HG02943 (cell line): ENCODE results near the gene LONP2.
"Not testable (repeated sequence)": the region's sequence is repeated elsewhere in the genome, so short reads cannot be mapped to it uniquely, and the experiment has no call there.

ENCODE experiments used
- ATAC-seq: cut with Tn5 transposase; IDR thresholded peaks from one replicate; pipeline ENCODE4 v1.9.1; 2021; ENCODE audit warnings: mild to moderate bottlenecking, low read depth, moderate library complexity; ENCODE audit not compliant: unreplicated experiment

Gene LONP2

DNA sequence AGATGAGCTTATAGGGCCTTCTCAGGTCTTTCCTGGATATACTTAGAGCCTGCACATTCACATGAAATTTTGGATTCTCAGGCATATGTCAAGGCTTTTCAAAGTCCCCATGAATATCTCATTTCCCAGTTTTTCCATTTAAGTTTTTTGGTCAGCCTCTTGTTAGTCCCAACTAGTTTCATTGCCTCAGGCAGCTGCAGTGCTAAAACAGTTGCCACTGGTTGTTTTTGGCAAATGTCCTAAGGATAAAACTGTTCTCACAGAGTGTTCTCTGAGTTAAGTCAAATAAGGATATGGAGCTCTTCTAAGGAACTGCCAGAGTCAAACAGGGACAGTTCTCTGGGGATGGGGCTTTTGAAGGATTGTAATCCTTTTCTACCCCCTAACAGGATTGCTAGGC is 43.1 kb downstream of the LONP2 start:
- no peak for ATAC-seq

- ATAC-seq = no peak
Measured at GRCh38 chr16:48291303-48291702, 47.2 kb downstream of the LONP2 start.

DNA sequence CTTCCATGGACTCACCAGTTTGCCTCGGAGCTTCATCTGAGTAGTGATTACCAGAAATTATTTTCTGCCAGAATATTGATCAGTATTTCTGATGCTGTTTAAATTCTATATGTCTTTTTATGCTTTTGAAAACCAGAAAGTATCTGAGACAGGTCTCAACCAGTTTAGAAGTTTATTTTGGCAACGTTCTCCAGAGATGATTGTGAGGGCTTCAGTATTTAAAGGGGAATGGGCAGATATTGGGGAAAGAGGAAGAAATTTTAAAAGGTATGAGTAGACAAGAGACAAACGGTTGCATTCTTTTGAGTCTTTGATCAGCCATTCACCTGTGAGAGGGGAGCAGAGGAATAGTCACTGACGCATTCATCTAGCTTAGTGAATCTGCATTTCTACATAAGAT is 47.7 kb downstream of the LONP2 start:
- ATAC-seq = no peak

GRCh38 chr16:48292452-48292851 is 48.4 kb downstream of the LONP2 start:
- no peak for ATAC-seq

- ATAC-seq = no peak
Measured at GRCh38 chr16:48294724-48295123, 50.6 kb downstream of the LONP2 start.

GRCh38 chr16:48295488-48296281 is 51.6 kb downstream of the LONP2 start:
- ATAC-seq = no peak

- no peak for ATAC-seq
Measured at GRCh38 chr16:48299471-48299870, 55.4 kb downstream of the LONP2 start.

DNA sequence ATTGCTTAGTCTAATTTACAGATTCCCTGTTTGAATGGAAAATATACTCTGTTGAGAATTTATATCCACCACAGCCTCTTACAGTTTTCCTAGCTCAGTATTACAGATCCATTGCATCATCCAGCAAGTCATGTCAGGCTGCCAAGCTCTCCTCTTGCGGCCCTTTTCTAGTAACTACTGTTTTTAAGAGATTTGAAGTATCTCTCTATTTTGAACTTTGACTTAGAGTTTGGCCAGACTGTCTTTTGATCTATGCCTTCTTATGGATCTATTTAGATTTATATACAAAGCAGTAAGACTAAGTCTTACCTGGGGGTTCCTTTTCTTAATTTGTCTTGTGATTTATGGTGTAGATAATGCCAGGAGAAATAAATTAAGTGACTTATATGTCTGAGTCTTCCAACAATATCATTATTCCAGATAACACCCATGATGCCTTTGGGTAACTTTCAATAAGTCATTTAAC is 56.3 kb downstream of the LONP2 start:
- no peak for ATAC-seq

GRCh38 chr16:48308535-48308934 is 64.4 kb downstream of the LONP2 start:
- no peak for ATAC-seq

DNA sequence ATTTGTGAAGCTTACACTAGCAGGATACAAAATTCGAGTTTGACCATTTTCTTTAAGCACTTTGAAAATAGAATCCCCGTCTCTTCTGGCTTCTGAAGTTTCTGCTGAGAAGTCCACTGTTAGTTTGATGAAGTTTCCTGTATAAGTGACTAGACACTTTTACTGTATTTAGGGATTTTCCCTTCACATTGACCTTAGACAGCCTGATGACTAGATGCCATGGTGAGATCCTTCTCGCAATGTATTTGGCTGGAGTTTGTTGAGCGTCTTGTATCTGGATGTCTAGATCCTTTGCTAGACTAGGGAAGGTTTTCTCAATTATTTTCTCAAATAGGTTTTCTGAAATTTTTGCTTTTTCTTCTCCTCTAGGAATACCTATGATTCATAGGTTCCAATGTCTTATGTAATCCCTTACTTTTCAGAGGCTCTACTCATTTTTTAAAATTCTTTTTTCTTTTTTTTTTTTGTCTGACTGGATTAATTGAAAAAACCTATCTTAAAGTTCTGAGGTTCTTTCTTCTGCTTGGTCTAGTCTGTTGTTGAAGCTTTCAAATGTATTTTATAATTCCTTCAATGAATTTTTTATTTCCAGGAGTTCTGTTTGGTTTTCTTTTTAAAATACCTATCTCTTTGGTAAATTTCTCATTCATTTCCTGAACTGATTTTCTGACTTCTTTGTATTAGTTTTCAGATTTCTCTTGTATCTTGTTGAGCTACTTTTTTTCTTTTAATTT is 67.0 kb downstream of the LONP2 start:
- ATAC-seq = no peak

GRCh38 chr16:48313905-48314304 is 69.8 kb downstream of the LONP2 start:
- not testable (repeated sequence) for ATAC-seq

DNA sequence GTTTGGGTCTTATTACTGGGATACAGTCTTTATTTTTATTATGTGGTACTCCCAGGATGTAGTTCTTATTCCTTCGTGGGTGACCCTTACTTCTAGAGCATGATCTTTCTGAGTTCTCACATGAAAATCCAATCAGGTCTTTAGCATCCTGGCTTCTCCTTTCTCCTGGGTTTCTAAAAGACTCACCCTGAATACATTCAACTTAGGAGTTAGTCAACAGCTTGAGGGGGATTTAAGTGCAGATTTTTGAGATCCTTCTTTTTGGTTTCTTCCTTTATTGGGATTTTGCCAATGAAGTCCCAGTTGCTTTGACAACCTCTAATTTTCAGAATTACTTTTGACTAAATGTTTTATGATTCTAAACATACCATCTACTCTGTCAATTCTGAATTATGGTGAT is 72.9 kb downstream of the LONP2 start:
- no peak for ATAC-seq

GRCh38 chr16:48317614-48318315 is 73.7 kb downstream of the LONP2 start:
- no peak for ATAC-seq

DNA sequence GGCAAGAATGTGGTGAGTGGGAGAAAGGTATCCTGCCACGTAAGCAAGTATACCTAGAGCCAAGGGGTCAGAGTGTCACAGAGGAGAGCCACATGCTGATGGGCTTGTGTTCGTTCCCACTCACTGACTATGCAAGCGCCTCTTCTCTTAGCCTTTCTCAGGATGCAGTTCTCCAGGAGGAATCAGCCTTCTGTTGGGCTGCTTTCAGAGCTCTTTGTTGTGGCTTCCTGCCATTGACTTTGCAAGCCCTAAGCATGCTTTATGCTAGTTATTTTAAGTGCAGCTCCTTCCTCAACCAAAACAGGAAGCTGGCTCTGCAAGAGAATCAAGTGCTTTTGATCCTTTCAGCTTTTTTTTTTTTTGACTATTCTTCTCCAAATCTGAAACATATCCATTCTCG is 74.5 kb downstream of the LONP2 start:
- no peak for ATAC-seq

DNA sequence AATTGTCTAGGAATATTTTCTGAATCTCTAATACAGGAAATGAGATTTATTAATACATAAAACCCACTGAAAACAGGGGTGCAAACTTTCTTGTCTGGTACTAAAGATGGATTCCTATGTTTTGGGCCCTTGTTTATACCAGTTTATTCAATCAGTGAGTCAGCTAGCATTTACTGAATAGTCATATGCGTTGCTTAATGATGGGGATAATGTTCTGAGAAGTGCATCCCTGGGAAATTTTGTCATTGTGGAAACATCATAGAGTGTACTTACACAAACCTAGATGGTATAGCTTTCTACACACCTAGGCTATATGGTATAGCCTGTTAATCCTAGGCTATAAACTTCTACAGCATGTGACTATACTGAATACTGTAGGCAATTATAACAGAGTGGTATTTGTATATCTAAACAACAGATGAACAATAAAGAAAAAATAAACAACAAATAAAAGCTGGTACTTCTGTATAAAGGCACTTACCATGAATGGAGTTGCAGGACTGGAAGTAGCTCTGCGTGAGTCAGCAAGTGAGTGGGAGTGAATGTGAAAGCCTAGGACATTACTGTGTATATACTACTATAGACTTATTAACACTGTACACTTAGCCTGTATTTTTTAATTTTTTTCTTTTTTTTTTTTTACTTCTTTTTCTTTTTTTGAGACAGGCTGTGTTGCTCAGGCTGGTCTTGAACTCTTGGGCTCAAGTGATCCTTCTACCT is 77.4 kb downstream of the LONP2 start:
- ATAC-seq = no peak

GRCh38 chr16:48323783-48324775 is 80.0 kb downstream of the LONP2 start:
- no peak for ATAC-seq

DNA sequence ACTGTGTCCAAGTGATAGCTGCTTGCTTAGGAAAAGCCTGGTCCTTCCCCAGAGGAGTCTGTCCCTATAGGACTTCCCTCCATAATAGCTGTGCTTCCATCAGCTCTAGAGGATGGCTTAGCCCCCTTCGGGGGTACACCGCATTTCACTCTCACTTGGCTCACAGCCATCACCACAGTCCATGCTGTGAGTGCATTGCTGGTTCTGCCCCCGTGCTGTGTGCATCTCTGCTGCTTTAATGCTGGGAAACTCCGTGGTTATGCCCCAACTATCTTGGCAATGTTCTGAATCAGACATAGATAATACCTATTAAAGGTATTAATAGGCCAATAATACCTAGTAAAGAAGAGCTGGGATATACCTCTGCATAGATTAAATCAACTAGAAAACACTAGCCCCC is 82.8 kb downstream of the LONP2 start:
- no peak for ATAC-seq

- no peak for ATAC-seq
Measured at GRCh38 chr16:48329138-48329537, 85.0 kb downstream of the LONP2 start.

DNA sequence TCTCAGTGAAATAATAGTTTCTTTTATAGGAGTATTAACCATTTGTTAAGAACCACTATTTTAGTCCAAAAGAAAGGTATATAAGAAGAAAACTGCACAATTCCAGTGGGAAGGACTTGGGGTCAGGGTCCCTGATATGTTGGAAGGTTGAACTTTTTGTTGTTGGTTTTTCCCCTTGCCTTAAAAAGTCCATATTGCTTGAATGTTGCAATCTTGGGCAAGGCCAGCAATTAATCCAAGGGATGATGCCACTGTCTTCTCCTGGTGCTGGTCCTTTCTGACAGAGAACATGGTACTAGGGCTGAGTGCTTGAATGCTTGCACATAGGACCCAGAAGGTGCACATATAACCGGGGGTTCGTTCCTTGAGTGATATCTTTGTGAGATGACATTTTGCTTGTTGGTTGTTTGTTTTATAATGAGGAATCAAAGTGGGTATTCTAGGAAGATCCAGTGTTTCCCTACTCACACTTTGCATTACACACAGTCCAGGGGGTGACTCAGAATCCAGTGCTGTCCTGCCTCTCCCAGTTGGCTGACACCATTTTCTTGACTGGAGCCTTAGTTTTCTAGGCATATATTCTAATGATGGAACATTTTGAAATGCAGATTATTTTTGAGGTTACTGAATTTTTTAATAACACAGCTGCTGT is 86.2 kb downstream of the LONP2 start:
- ATAC-seq = no peak
